Measurements from ENCODE around the gene UNK.

- TF ChIP-seq GATA2 (IDR thresholded peaks at IDR 0.05; ENCODE audit: low read depth, low read length) (no peak), GATA3 (IDR thresholded peaks at IDR 0.05; ENCODE audit: low read depth, low read length) (no peak)
Observed at GRCh38 chr17:75814021-75814395, 29.4 kb downstream of the UNK start.

All from SH-SY5Y (cell line).